Stimulated activated effector memory CD8-positive, alpha-beta T cell treated with anti-CD3 and anti-CD28 coated beads, Interleukin-12 subunit alpha, Interleukin-12 subunit beta, amount 100 ng/mL, for 72 hours (primary cell): ENCODE measurements around the gene IL1RL1.
A peak's percentile ranks its signal among the peaks of the same experiment; 100 is the strongest.

Experiments used
- ATAC-seq: fragments of 150-1000 bp; cut with Tn5 transposase; 2 replicates; pipeline ENCODE4 v1.10.0; 2021
- DNase-seq, 2 donors: peaks; one replicate each; pipeline ENCODE4 v3.0.0; 2021 to 2022; ENCODE audit warnings: low spot score in 2 of 2
- H3K27ac Mint-ChIP-seq: one replicate; pipeline ENCODE4 v1.8.0; 2022; ENCODE audit warnings: mild to moderate bottlenecking, mixed read lengths
- H3K36me3 Mint-ChIP-seq: one replicate; pipeline ENCODE4 v1.8.0; 2022; ENCODE audit warnings: mild to moderate bottlenecking, mixed read lengths
- H3K4me1 Mint-ChIP-seq: one replicate; pipeline ENCODE4 v1.8.0; 2022; ENCODE audit warnings: mixed read lengths
- H3K4me3 Mint-ChIP-seq: one replicate; pipeline ENCODE4 v1.8.0; 2022; ENCODE audit warnings: mild to moderate bottlenecking, mixed read lengths
- H3K9me3 Mint-ChIP-seq: one replicate; pipeline ENCODE4 v1.8.0; 2022; ENCODE audit warnings: mixed read lengths

IL1RL1 gene

DNA sequence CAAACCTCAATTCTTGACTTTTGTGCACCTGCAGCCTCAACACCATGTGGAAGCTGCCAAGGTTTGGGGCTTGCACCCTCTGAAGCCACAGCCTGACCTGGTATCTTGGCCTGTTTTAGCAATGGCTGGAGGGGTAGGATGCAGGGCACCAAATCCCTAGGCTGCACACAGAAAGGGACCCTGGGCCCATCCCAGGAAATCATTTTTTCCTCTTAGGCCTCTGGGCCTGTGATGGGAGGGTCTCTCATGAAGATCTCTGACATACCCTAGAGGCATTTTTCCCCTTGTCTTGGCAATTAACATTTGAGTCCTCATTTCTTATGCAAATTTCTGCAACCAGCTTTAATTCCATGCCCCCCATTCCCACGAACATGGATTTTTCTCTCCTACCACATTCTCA lies 54.4 kb downstream of the IL1RL1 start:
- Mint-ChIP-seq H3K9me3 (peaks cover 15% of the 10 kb centered on the region), H3K36me3 (peaks cover 80% of the 10 kb centered on the region), H3K4me3 (no peak overlapping the region), H3K27ac (no peak overlapping the region), H3K4me1 (peaks cover 87% of the 10 kb centered on the region)
- DNase-seq (no peak), ATAC-seq (no peak)

DNA sequence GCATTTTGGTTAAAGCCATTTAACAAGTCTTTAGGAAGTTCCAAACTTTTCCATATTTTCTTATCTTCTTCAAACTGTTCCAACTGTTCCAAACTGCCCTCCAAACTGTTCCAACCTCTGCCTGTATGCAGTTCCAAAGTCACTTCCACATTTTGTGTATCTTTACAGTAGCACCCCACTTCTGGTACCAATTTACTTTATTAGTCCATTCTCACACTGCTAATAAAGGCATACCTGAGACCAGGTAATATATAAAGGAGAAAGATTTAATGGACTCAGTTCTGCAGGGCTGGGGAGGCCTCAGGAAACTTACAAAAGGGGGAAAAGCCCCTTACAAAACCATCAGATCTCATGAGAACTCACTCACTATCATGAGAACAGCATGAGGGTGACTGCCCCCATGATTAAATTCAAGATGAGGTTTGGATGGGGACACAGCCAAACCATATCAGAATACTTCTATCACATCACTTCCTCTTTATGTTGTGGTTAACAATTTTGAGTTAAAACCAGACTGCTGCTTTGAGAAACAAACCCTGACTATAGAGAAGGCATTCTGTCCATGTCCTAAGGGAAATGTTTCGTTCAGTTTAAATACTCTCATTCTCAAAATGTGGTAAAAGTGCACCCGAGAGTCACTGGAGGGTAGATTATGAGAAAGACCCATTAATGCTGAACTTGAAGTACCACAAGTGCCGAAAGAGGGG lies 55.2 kb downstream of the IL1RL1 start:
- H3K4me1 Mint-ChIP-seq = peaks cover 80% of the 10 kb centered on the region
- peak overlapping the region; percentile 61 for H3K4me3 Mint-ChIP-seq
- H3K9me3 Mint-ChIP-seq = peaks cover 15% of the 10 kb centered on the region
- DNase-seq (no peak), ATAC-seq (peak; percentile 78)
- peak overlapping the region; percentile 92 for H3K27ac Mint-ChIP-seq
- peaks cover 84% of the 10 kb centered on the region for H3K36me3 Mint-ChIP-seq

DNA sequence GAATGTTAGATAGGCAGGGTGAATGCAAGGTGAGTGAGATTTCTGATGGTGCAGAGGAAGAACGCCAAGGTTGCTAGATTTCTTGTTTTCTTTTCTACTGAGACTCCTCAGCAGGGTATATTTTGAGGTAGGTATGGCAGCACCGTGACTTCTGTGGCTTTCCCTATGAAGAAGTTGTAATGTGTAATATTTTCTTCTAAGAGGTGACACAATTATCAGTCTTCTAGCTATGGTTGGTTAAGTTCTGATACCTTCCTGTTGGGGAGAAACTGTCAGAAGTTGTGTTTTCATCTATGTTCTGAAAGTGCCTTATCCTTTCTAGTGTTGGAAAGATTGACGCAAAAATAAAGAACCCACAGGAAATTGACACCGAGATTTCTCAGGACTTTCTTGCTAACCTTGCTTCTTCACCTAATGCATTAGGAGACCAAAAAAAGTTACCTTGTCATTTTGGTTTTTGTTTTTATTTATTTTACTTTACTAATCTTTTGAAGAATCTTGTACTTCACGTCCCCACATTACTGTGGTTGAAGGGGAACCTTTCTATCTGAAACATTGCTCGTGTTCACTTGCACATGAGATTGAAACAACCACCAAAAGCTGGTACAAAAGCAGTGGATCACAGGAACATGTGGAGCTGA lies 56.1 kb downstream of the IL1RL1 start:
- Mint-ChIP-seq H3K27ac (peak overlapping the region; percentile 92), H3K9me3 (peaks cover 15% of the 10 kb centered on the region), H3K4me1 (peaks cover 74% of the 10 kb centered on the region), H3K36me3 (peaks cover 84% of the 10 kb centered on the region), H3K4me3 (peak overlapping the region; percentile 61)
- DNase-seq (no peak), ATAC-seq (peak; percentile 90)

DNA sequence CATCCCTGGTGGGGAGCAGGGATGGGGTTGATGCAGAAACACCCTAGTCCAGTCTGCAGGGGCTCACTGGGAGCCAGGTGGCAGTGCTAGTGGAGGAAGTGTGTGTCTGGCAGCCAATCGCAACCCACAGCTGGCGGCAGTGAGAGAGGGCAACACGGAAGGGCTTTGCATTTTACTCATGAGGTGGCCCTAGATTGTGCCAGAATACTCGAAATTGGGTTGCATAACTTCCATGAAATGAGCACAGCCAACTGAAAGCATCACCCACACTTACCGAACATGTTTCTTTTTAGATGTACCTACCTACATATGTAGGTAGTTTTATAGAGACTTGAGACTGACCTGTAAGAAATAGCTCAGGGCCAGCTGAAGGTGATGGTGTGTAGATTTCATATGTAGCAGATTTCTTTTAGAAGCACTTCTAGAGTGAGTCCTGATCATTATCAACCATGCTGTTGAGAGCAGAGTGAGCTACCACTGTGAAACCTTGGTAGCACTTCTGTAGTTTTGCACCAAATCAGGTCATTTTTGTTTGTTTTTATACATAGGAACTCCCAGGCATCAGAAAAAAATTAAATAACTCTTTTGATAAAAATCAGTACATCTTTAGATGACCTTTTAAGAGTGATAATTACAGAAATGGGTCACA lies 57.2 kb downstream of the IL1RL1 start:
- Mint-ChIP-seq H3K27ac (peak overlapping the region; percentile 92), H3K4me3 (peak overlapping the region; percentile 61), H3K9me3 (peaks cover 15% of the 10 kb centered on the region), H3K4me1 (peaks cover 64% of the 10 kb centered on the region), H3K36me3 (peaks cover 84% of the 10 kb centered on the region)
- DNase-seq = no peak
- ATAC-seq = peak; percentile 46

DNA sequence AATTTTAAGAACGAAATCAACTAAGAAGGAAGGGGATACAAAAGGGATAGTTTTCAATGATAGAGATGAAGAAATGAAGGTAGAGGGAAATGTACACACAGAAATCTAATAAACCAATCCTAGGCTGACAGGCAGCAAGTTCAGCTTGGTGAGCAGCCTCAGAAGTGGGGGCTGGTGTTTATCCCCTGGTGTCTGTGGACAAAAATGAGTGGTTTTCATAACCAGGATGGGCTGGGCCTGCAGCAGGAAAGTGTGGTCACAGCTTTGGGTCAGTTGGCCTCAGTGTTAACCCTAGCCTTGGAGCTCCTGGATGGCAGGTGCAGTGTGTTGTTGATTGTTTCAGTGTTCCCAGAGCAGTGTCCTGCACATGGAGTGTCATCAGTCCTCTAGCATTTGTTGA lies 58.5 kb downstream of the IL1RL1 start:
- ATAC-seq = no peak
- no peak for DNase-seq
- Mint-ChIP-seq H3K4me3 (no peak overlapping the region), H3K9me3 (peaks cover 9% of the 10 kb centered on the region), H3K36me3 (peaks cover 77% of the 10 kb centered on the region), H3K4me1 (peaks cover 51% of the 10 kb centered on the region), H3K27ac (peak overlapping the region; percentile 92)

DNA sequence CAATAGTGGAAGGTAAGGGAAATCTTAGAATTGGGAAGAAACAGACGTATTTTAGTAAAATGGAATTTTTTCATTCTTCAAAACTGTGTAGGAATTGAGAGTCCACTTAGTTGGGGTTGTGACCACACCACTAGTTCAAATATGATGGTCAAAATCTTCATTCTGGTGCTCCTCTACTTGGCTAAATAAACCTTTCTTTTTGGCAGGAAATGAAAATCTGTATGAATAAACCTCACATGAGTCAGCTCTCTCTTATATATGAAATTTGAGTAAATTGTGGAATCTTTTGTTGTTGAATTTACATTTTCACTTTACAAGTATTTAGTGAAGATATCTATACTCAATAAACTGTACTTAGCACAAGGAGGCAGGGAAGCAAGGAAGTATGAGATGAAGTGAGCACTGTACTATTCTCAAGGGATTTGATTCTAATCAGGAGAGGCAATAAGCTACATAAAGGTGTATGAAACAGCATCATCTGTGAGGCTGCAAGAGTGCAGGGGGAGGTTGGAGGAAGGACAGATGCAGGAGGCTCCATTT lies 64.8 kb downstream of the IL1RL1 start:
- Mint-ChIP-seq H3K4me3 (no peak overlapping the region), H3K9me3 (peaks cover 6% of the 10 kb centered on the region), H3K4me1 (peaks cover 30% of the 10 kb centered on the region), H3K36me3 (peaks cover 64% of the 10 kb centered on the region), H3K27ac (no peak overlapping the region)
- DNase-seq (no peak), ATAC-seq (no peak)

DNA sequence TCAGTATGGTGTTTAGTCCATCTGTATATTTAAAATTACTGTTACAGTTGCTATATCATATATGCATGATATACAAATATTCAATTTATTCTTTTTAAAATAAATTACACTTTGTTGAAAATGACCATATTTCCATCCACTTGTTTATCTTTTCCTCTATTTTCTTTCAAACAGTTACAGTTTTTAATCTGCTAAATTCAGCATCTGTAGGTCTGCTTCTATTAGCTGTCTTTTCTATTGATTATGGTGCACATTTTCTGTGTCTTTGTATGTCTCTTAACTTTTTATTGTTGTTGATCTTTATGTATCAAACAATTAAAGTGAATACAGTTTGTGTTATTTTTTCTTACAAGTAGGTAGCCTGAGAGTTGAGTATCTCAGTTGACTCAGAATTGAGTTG lies 72.4 kb downstream of the IL1RL1 start:
- Mint-ChIP-seq H3K4me1 (peaks cover 30% of the 10 kb centered on the region), H3K27ac (no peak overlapping the region), H3K9me3 (peaks cover 14% of the 10 kb centered on the region), H3K4me3 (no peak overlapping the region), H3K36me3 (peaks cover 73% of the 10 kb centered on the region)
- ATAC-seq = no peak
- no peak for DNase-seq

DNA sequence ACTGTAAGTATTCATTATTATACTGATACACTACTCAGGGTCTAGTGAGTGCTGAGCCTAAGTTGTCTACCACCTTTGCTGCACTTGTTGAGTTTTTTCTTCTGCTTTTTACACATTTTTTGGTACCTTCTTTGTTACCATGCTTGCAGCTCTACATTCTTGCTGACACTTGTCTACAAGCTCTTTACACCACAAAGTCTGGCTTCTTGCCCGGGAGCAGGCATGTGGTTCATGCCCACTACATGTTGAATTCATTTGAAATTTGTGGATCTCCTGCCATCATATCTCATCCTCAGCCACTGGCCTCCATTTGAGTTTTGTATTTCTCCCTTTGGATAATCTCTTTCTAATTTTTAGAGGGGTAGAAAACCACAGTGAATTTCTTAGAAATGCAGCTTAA lies 74.2 kb downstream of the IL1RL1 start:
- DNase-seq (no peak), ATAC-seq (no peak)
- Mint-ChIP-seq H3K4me3 (no peak overlapping the region), H3K36me3 (peaks cover 67% of the 10 kb centered on the region), H3K4me1 (peaks cover 19% of the 10 kb centered on the region), H3K9me3 (peaks cover 14% of the 10 kb centered on the region), H3K27ac (no peak overlapping the region)

DNA sequence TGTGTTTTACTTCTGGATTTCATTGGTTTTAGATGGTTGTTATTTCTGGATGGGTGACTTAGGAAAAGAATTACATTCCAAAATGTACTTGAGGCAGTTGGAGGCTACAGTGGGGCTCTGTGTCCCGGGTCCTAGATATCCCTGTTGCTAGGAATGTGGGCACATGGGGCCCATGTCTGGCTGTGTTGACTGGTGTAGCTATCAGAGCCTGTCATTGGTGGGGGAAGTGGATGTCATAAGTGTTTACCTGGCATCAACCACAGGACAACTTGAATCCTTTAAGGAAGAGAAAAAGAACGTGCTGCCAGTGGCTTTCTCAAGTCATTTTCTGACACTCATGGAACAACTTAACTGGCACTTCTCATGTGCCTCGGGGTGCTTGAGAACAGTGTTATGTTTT lies 74.6 kb downstream of the IL1RL1 start:
- no peak overlapping the region for H3K27ac Mint-ChIP-seq

DNA sequence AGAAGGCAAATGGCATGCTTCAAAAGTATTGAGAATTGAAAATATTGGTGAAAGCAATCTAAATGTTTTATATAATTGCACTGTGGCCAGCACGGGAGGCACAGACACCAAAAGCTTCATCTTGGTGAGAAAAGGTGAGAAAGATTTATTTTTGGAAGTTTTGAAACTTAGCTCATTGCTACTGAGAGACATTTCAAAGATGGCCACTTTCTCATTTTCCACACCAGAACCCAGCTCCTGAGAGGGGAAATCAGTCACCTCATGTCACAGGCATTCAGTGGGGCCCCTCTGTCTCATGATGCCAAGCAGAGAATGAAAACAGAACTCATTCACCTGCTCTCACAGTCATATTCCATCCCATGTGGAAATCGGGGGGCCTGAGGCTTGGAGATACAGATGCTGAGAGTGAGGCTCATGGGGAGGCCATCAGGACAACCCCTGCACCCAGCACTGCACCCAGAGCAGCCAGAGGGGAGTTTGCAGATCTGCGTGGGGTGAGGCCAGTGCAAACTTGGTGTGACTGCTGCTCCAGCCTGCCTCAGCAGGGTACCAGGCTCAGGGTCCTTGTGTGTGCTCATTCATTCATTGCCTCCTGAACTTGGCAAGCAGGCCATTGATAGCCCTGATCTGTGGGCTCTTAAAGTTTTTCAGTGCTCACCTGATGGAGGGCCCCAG lies 75.6 kb downstream of the IL1RL1 start:
- peak overlapping the region; percentile 77 for H3K27ac Mint-ChIP-seq
- ATAC-seq = no peak
- H3K4me1 Mint-ChIP-seq = peaks cover 31% of the 10 kb centered on the region
- H3K4me3 Mint-ChIP-seq = peak overlapping the region; percentile 6
- no peak for DNase-seq
- H3K9me3 Mint-ChIP-seq = peaks cover 14% of the 10 kb centered on the region
- H3K36me3 Mint-ChIP-seq = peaks cover 60% of the 10 kb centered on the region

More for the DNA sequence above, 74.6 kb downstream of the IL1RL1 start:
- peaks cover 63% of the 10 kb centered on the region for H3K36me3 Mint-ChIP-seq
- ATAC-seq (no peak), DNase-seq (no peak)
- peaks cover 14% of the 10 kb centered on the region for H3K9me3 Mint-ChIP-seq
- H3K4me1 Mint-ChIP-seq = peaks cover 21% of the 10 kb centered on the region
- H3K4me3 Mint-ChIP-seq = no peak overlapping the region

DNA sequence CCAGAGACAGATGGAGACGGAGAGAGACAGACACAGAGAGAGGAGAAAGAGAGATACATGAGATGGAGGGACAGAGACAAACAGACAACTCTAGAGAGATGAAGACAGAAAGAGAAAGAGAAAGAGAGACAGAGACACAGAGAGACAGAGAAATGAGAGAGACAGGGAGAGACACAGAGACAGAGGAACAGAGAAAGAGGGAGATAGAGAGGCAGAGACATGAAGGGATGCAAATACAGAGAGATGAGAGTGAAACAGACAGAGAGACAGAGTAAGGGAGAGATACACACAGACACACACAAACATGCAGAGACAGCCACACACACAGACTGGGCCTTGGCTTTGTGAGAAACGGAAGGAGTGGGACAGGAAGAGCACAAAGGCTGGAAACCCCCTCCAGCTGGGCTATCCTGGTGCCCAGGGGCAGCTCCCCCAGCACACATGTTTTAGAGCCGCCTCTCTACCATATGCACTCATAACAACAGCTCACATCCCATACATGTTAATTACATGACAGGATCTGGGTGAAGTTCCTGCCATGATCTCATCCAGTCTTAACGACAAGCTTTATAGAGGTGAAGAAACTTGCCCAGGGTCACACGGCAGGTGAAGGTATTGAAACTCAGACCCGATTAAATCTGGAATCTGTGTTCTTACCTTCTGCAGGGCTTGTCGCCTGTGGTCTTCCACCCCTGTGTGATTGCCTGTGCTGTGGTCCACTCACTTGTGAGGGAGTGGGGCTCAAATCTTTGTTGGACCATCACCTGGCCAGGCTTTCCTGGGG lies 76.6 kb downstream of the IL1RL1 start:
- Mint-ChIP-seq H3K9me3 (peaks cover 12% of the 10 kb centered on the region), H3K4me3 (peak overlapping the region; percentile 6), H3K27ac (peak overlapping the region; percentile 77), H3K4me1 (peaks cover 34% of the 10 kb centered on the region), H3K36me3 (peaks cover 52% of the 10 kb centered on the region)
- DNase-seq = no peak
- peak; percentile 43 for ATAC-seq

DNA sequence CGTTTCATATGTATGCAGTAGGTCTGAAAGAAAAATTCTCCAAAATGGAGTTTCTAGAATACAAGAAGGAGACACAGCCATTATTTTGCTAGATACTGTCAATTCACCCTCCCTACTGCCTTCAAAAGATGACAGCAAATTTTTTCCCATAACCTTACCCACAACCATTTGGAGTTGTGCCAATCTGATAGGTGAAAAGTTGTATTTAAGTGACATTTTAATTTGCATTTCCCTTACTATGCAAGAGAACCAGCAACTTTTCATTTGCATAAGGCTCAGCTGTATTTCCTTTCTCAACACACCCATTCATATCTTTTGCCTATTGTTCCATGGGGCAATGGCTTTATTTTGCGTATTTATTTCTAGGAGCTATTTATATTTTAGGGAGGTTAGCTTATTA lies 80.2 kb downstream of the IL1RL1 start:
- Mint-ChIP-seq H3K4me1 (peaks cover 28% of the 10 kb centered on the region), H3K27ac (no peak overlapping the region), H3K9me3 (no peaks in the 10 kb centered on the region), H3K36me3 (peaks cover 23% of the 10 kb centered on the region), H3K4me3 (no peak overlapping the region)
- ATAC-seq (peak; percentile 66), DNase-seq (no peak)

DNA sequence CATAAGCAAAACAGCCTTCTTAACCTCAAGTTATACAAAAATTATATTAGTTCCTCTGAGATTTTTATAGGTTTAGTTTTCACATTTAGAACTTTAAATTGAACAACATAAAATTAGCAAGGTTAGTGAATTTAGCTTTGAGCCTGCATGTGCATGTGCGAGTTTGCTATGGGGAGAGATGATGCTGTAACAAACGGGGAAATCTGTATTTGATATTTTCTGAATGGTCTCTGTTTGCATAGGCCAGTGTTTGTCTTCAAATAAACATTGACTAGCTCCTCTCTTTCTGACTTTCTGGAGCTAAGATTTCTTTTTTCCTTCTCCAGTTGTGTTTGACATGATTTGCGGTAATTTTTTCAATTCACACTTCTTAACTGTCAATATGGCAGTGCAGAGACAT lies 80.7 kb downstream of the IL1RL1 start:
- DNase-seq (no peak), ATAC-seq (no peak)
- Mint-ChIP-seq H3K4me1 (peaks cover 25% of the 10 kb centered on the region), H3K36me3 (peaks cover 17% of the 10 kb centered on the region), H3K4me3 (no peak overlapping the region), H3K27ac (no peak overlapping the region), H3K9me3 (no peaks in the 10 kb centered on the region)

DNA sequence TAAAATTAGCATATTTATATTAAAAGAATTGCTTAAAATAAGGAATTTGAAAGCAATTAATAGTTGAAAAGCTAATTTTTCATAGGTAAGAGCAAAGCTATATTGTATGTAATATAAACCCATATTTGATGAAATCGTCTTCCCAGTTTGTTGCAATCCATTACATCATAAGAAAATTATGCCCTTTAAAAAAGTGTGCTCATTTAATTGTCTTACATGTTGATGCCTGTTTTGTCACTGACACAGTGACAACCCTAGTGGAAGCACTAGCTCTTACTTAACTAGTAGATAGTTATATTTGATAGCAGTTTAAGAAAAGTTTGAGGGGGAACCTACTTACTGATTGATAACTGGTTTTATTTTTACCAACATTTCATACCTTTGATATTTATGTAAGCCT lies 81.6 kb downstream of the IL1RL1 start:
- Mint-ChIP-seq H3K4me1 (peaks cover 17% of the 10 kb centered on the region), H3K27ac (no peak overlapping the region), H3K36me3 (peaks cover 9% of the 10 kb centered on the region), H3K9me3 (no peaks in the 10 kb centered on the region), H3K4me3 (no peak overlapping the region)
- ATAC-seq = no peak
- no peak for DNase-seq
